Measurements from ENCODE around the gene DSCAM. TPM values are rescaled to one million over a fixed set of nuclear protein-coding genes. Genes with fewer than 3 reads are reported as not detected.

The DSCAM gene
- polyA plus RNA-seq, 1 experiment = not detected

GRCh38 chr21:40404396-40404800 lies 442.6 kb downstream of the DSCAM start:
- ChIA-PET POLR2A (no interaction called here), CTCF (no interaction called here)
- H3K27ac ChIP-seq (ENCODE audit: low read depth, low read length) = no peak overlapping the region
- no peaks in the 10 kb centered on the region for H3K27me3 ChIP-seq (ENCODE audit: control insufficient read depth, insufficient read depth, low read length)
- H3K9me3 ChIP-seq (ENCODE audit: control insufficient read depth, insufficient read depth, low read length) = peaks cover 14% of the 10 kb centered on the region
- no peak for TF ChIP-seq CTCF (IDR thresholded peaks at IDR 0.05; ENCODE audit: low read depth, low read length)
- no peak for DNase-seq (ENCODE audit: low read depth, low spot score)
- no peak overlapping the region for H3K4me3 ChIP-seq (ENCODE audit: low read depth, low read length)

GRCh38 chr21:40402884-40403582 lies 443.9 kb downstream of the DSCAM start:
- Histone ChIP-seq H3K9me3 (ENCODE audit: control insufficient read depth, insufficient read depth, low read length) (peaks cover 21% of the 10 kb centered on the region), H3K27me3 (ENCODE audit: control insufficient read depth, insufficient read depth, low read length) (no peaks in the 10 kb centered on the region), H3K27ac (ENCODE audit: low read depth, low read length) (no peak overlapping the region), H3K4me3 (ENCODE audit: low read depth, low read length) (no peak overlapping the region)
- POLR2A ChIA-PET = no interaction called here
- no peak for DNase-seq (ENCODE audit: low read depth, low spot score)
- CTCF ChIA-PET = no interaction called here
- no peak for TF ChIP-seq CTCF (IDR thresholded peaks at IDR 0.05; ENCODE audit: low read depth, low read length)

- H3K27ac ChIP-seq (ENCODE audit: low read depth, low read length) = no peak overlapping the region
- H3K9me3 ChIP-seq (ENCODE audit: control insufficient read depth, insufficient read depth, low read length) = peaks cover 9% of the 10 kb centered on the region; the same call in 1 of the 2 replicates
- no peak for TF ChIP-seq CTCF (IDR thresholded peaks at IDR 0.05; ENCODE audit: low read depth, low read length)
- POLR2A ChIA-PET = no interaction called here
- CTCF ChIA-PET = no interaction called here
- no peaks in the 10 kb centered on the region for H3K27me3 ChIP-seq (ENCODE audit: control insufficient read depth, insufficient read depth, low read length)
- H3K4me3 ChIP-seq (ENCODE audit: low read depth, low read length) = no peak overlapping the region
- no peak for DNase-seq (ENCODE audit: low read depth, low spot score)
Measured at GRCh38 chr21:40395732-40396131, 451.2 kb downstream of the DSCAM start.

- no peaks in the 10 kb centered on the region for H3K27me3 ChIP-seq (ENCODE audit: control insufficient read depth, insufficient read depth, low read length)
- H3K9me3 ChIP-seq (ENCODE audit: control insufficient read depth, insufficient read depth, low read length) = peaks cover 10% of the 10 kb centered on the region; the same call in 1 of the 2 replicates
- ChIA-PET POLR2A (no interaction called here), CTCF (no interaction called here)
- H3K4me3 ChIP-seq (ENCODE audit: low read depth, low read length) = no peak overlapping the region
- no peak overlapping the region for H3K27ac ChIP-seq (ENCODE audit: low read depth, low read length)
- no peak for DNase-seq (ENCODE audit: low read depth, low spot score)
- no peak for TF ChIP-seq CTCF (IDR thresholded peaks at IDR 0.05; ENCODE audit: low read depth, low read length)
Measured at GRCh38 chr21:40393066-40393465, 453.9 kb downstream of the DSCAM start.

GRCh38 chr21:40388046-40388445 lies 458.9 kb downstream of the DSCAM start:
- CTCF ChIA-PET = no interaction called here
- POLR2A ChIA-PET = no interaction called here

More at GRCh38 chr21:40388046-40388445, 458.9 kb downstream of the DSCAM start:
- Histone ChIP-seq H3K27ac (ENCODE audit: low read depth, low read length) (no peak overlapping the region), H3K9me3 (ENCODE audit: control insufficient read depth, insufficient read depth, low read length) (peaks cover 23% of the 10 kb centered on the region), H3K27me3 (ENCODE audit: control insufficient read depth, insufficient read depth, low read length) (no peaks in the 10 kb centered on the region), H3K4me3 (ENCODE audit: low read depth, low read length) (no peak overlapping the region)
- TF ChIP-seq CTCF (IDR thresholded peaks at IDR 0.05; ENCODE audit: low read depth, low read length) = no peak
- DNase-seq (ENCODE audit: low read depth, low spot score) = no peak
